GM12878 (cell line): ENCODE measurements around the gene LIG1. TPM values are rescaled to one million over a fixed set of nuclear protein-coding genes. Genes with fewer than 3 reads are reported as not detected.

ENCODE experiments used
- CBX5 ChIP-seq: sonication (generic); IDR thresholded peaks from 2 replicates; pipeline ENCODE4 v1.6.1; 2016; ENCODE audit warnings: low read depth, moderate library complexity, mild to moderate bottlenecking, inconsistent platforms
- CREB1 ChIP-seq: IDR thresholded peaks from 2 replicates; pipeline ENCODE4 v1.6.1; 2012; ENCODE audit warnings: low read depth, mild to moderate bottlenecking, inconsistent platforms
- HDGF ChIP-seq: fragments of 450-650 bp; IDR thresholded peaks from 2 replicates; pipeline ENCODE4 v1.6.1; 2016; ENCODE audit warnings: antibody characterized with exemption
- JUNB ChIP-seq: IDR thresholded peaks from 2 replicates; pipeline ENCODE4 v1.6.1; 2016; ENCODE audit warnings: antibody characterized with exemption, mild to moderate bottlenecking
- MEF2A ChIP-seq: IDR thresholded peaks from 2 replicates; pipeline ENCODE4 v1.6.1; 2011; ENCODE audit warnings: low read depth, mild to moderate bottlenecking, low read length, moderate library complexity; ENCODE audit not compliant: insufficient read depth
- MEF2B ChIP-seq: fragments of 450-650 bp; IDR thresholded peaks from 2 replicates; pipeline ENCODE4 v1.6.1; 2018; ENCODE audit warnings: mild to moderate bottlenecking, moderate library complexity; ENCODE audit not compliant: partially characterized antibody, poor library complexity, severe bottlenecking
- MLLT1 ChIP-seq: fragments of 450-650 bp; IDR thresholded peaks from 2 replicates; pipeline ENCODE4 v1.6.1; 2016; ENCODE audit warnings: mild to moderate bottlenecking
- NBN ChIP-seq: fragments of 450-650 bp; IDR thresholded peaks from 2 replicates; pipeline ENCODE4 v1.6.1; 2016
- NRF1 ChIP-seq: conservative IDR thresholded peaks from 2 replicates; pipeline ENCODE4 v1.6.1; 2011; ENCODE audit warnings: mild to moderate bottlenecking, low read depth, low read length, improper control_type of control experiment
- PML ChIP-seq: IDR thresholded peaks from 2 replicates; pipeline ENCODE4 v1.6.1; 2012; ENCODE audit warnings: low read length, inconsistent platforms
- POLR2A ChIP-seq: IDR thresholded peaks from 2 replicates; pipeline ENCODE4 v1.6.1; 2011; ENCODE audit warnings: low read depth, mild to moderate bottlenecking, low read length
- POLR2AphosphoS5 ChIP-seq: IDR thresholded peaks from 2 replicates; pipeline ENCODE4 v1.6.1; 2011; ENCODE audit warnings: mild to moderate bottlenecking, low read length, inconsistent platforms
- RB1 ChIP-seq: fragments of 450-650 bp; formaldehyde crosslinking; IDR thresholded peaks from 2 replicates; pipeline ENCODE4 v1.6.1; 2017; ENCODE audit warnings: mild to moderate bottlenecking, borderline replicate concordance
- SMARCA5 ChIP-seq: fragments of 450-650 bp; IDR thresholded peaks from 2 replicates; pipeline ENCODE4 v1.6.1; 2017; ENCODE audit warnings: mild to moderate bottlenecking
- SUZ12 ChIP-seq: fragments of 200-600 bp; sonication (generic); IDR thresholded peaks from one replicate; pipeline ENCODE4 v1.6.1; 2018; ENCODE audit warnings: antibody characterized with exemption, mild to moderate bottlenecking; ENCODE audit not compliant: unreplicated experiment
- USF2 ChIP-seq: IDR thresholded peaks from 2 replicates; pipeline ENCODE4 v1.6.1; 2011; ENCODE audit warnings: low read depth, low read length, improper control_type of control experiment, borderline replicate concordance
- ZNF687 ChIP-seq: fragments of 450-650 bp; IDR thresholded peaks from 2 replicates; pipeline ENCODE4 v1.6.1; 2017; ENCODE audit warnings: mild to moderate bottlenecking, moderate library complexity
- polyA plus RNA-seq, 11 experiments: library from polyadenylated mRNA; depleted of rRNA in 4 of 11; unstranded in 6 of 11; stranded (reverse) in 5 of 11; fragments of >200 nt; fragmentation: Nextera tagmentation in 4 of 11; fragmentation: Illumina TruSeq in 1 of 11; extraction: Ambion mirVana in 4 of 11; extraction: Trizol in 1 of 11; gene quantifications; 1 replicate in 1 of 11; 2 replicates in 10 of 11; pipeline versions ENCODE4 v1.2.1 to v1.2.3, GENCODE V29; 2011 to 2016; ENCODE audit warnings: inconsistent platforms in 2 of 11, missing spikeins in 2 of 11, low read depth in 1 of 11
- total RNA-seq, 4 experiments: library from RNA; depleted of rRNA in 3 of 4; stranded (reverse); fragments of >200 nt in 3 of 4; fragmentation: Illumina TruSeq in 1 of 4; extraction: Trizol in 1 of 4; gene quantifications; 2 replicates each; pipeline versions ENCODE4 v1.2.1 to v1.2.3, GENCODE V29; 2013 to 2021

LIG1 gene
- total and polyA plus RNA-seq, 10 of the 15 experiments (the other 5 are each of a cell fraction or from before 2014, with no cell fraction given): 7.8 to 117 (median 73.7) TPM

- no peak for TF ChIP-seq HDGF
- TF ChIP-seq NRF1: peak; percentile 55
- TF ChIP-seq POLR2A: peak; percentile 86
- peak; percentile 69; the same call in 1 of the 2 replicates for TF ChIP-seq MEF2A
- TF ChIP-seq PML: peak; percentile 47; the same call in 1 of the 2 replicates
- TF ChIP-seq JUNB: 0 out of 2 replicates have a peak, but pooled peaks have one; percentile 20
- TF ChIP-seq CBX5: no peak
- no peak for TF ChIP-seq SUZ12
- 0 out of 2 replicates have a peak, but pooled peaks have one; percentile 3 for TF ChIP-seq MLLT1
- no peak for TF ChIP-seq MEF2B
- TF ChIP-seq SMARCA5: 0 out of 2 replicates have a peak, but pooled peaks have one; percentile 22
- TF ChIP-seq USF2: peak; percentile 56
- peak; percentile 58; the same call in 1 of the 2 replicates for TF ChIP-seq POLR2AphosphoS5
- TF ChIP-seq RB1: peak; percentile 76; the same call in 1 of the 2 replicates
- TF ChIP-seq NBN: peak; percentile 48; the same call in 1 of the 2 replicates
- TF ChIP-seq ZNF687: peak; percentile 39
- 0 out of 2 replicates have a peak, but pooled peaks have one; percentile 38 for TF ChIP-seq CREB1
These were observed 59.7 kb downstream of the LIG1 start, which contains the start of gene PLA2G4C (continued) for GRCh38 chr19:48110350-48110966.
